H7 (cell line): ENCODE measurements around the gene OTUD1. TPM values are rescaled to one million over a fixed set of nuclear protein-coding genes. Genes with fewer than 3 reads are reported as not detected.
"Not testable (repeated sequence)": the region's sequence is repeated elsewhere in the genome, so short reads cannot be mapped to it uniquely, and the experiment has no call there.

Experiments
- DNase-seq: peaks from one replicate; pipeline ENCODE4 v3.0.0; 2012
- H3K27me3 ChIP-seq: 2 replicates; pipeline ENCODE4 v1.6.0; 2011; ENCODE audit warnings: mild to moderate bottlenecking, low read length; ENCODE audit not compliant: control insufficient read depth, insufficient read depth
- H3K36me3 ChIP-seq: replicated peaks from 2 replicates; pipeline ENCODE4 v1.5.1; 2011; ENCODE audit warnings: low read length; ENCODE audit not compliant: control insufficient read depth, insufficient read depth
- H3K4me3 ChIP-seq: 2 replicates; pipeline ENCODE4 v1.5.1; 2011; ENCODE audit warnings: low read depth, mild to moderate bottlenecking, control low read depth, low read length, moderate library complexity; ENCODE audit not compliant: insufficient read depth
- total RNA-seq: library from RNA; depleted of rRNA; stranded (reverse); fragments of >200 nt; shearing (Covaris generic); gene quantifications from 2 replicates; pipeline ENCODE4 v1.2.3, GENCODE V29; 2014; rRNA removed

Gene OTUD1, protein sequence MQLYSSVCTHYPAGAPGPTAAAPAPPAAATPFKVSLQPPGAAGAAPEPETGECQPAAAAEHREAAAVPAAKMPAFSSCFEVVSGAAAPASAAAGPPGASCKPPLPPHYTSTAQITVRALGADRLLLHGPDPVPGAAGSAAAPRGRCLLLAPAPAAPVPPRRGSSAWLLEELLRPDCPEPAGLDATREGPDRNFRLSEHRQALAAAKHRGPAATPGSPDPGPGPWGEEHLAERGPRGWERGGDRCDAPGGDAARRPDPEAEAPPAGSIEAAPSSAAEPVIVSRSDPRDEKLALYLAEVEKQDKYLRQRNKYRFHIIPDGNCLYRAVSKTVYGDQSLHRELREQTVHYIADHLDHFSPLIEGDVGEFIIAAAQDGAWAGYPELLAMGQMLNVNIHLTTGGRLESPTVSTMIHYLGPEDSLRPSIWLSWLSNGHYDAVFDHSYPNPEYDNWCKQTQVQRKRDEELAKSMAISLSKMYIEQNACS
- 3.1 and 6.2 TPM in 2 replicates for total RNA-seq

DNA sequence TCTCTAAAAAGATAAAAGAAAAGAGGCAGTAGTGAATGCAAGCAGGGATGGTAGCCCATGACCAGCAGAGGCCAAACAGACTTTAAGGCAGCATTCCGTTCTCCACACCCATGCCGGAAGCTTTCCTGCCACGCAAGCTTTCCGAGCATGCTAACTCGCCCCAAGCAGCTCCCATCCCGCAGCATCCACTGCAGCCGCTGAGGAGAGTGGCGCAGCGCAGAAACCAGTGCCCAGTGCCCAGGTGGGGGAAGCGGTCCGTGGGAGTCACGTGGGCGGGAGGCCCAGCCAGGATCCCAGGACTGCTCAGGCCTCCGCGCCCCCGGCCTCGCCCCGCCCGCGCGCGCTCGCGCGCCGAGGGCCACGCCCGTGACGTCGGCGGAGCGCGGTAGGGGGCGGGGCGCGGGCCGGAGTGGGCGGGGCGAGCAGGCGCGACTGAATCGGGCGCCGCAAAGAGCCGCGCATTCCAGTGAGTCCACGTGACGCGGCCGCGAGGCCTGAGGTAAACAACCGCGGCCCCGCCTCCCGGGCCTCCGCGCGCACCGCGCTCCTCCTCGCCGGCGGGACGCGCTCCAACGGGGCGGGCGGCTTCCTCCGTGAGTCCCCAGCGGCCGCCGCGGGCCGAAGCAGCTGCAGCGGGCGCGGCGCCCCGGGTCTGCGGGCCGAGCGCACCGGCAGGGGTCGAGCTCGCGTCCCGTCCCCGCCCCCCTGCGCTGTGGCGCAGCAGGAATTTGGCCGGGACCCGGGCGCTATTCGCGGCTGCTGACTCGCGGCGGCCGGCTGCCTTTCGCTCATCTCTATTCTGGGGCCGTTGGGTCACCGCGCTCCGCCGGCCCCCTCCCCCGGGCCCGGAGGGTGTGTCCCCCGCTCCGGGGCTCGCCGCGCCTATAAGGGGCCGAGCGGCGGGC, at the start of gene OTUD1:
Gene OTUD1, plus strand, starts transcription at position 529 of the 905 bp plus-strand sequence. CDS start 383 bp downstream, outside the sequence.
- Histone ChIP-seq H3K36me3 (no peaks in the 10 kb centered on the region), H3K27me3 (peaks cover 9% of the 10 kb centered on the region), H3K4me3 (peak within 1 kb of the TSS; percentile 74)

GRCh38 chr10:23390408-23390807, 48.5 kb upstream of the OTUD1 start:
- not testable (repeated sequence) for DNase-seq, H3K36me3 ChIP-seq, H3K27me3 ChIP-seq, H3K4me3 ChIP-seq

More for the DNA sequence above, at the start of gene OTUD1:
- peak; percentile 94 for DNase-seq

DNA sequence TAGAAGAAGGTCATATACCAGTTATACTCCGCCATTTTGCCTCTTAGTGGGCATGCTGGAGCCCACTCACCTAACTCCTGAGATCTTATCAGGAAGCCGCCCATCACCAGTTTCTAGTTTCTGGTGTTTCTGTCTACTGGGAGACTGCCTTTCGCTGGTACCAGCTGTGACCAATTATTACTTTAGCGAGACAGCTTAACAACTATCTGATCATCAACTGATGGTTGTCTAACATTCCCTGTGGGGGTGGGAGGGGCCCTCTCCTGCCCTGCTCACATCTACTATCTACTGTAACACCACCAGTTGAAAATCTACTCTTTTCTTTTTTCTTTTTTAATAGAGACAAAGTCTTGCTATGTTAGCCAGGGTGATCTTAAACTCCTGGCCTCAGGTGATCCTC, 48.1 kb upstream of the OTUD1 start:
- no peak overlapping the region for H3K4me3 ChIP-seq
- no peak for DNase-seq
- H3K27me3 ChIP-seq, result no peaks in the 10 kb centered on the region
- no peaks in the 10 kb centered on the region for H3K36me3 ChIP-seq

- Histone ChIP-seq H3K4me3 (no peak overlapping the region), H3K27me3 (no peaks in the 10 kb centered on the region), H3K36me3 (no peaks in the 10 kb centered on the region)
- no peak for DNase-seq
Measured at GRCh38 chr10:23391821-23392220, 47.1 kb upstream of the OTUD1 start.

DNA sequence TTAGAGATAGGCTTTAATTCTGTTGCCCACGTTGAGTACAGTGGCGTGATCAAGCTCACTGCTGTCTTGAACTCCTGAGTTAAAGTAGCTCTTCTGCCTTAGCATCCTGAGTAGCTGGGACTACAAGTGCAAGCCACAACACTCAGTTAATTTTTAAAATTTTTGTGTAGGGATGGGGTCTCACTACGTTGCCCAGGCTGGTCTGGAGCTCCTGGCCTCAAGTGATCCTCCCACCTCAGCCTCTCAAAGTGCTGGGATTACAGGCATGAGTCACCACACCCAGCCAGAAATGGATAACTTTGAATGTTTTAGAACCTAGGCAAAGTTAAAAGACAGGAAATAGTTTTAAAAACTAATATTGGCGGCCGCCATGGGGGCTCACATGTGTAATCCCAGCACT, 43.9 kb upstream of the OTUD1 start:
- no peak overlapping the region for H3K4me3 ChIP-seq
- no peaks in the 10 kb centered on the region for H3K36me3 ChIP-seq
- DNase-seq, result no peak
- no peaks in the 10 kb centered on the region for H3K27me3 ChIP-seq

DNA sequence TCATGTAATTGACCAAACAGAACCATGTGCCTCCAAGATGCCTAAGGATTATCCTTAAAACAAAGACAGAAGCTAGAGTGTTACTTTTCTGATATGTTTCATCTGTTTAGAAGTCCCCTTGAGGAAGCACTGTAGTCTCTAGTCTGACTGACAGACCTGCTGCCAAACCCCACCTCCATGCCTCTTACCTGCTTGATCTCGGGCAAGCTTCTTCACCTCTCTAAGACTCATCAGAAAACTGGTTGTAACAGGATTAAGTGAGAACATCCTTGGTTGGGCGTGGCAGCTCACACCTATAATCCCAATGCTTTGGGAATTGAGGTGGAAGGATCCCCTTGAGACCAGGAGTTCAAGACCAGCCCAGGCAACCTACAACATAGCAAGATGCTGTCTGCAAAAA, 42.2 kb upstream of the OTUD1 start:
- Histone ChIP-seq H3K4me3 (no peak overlapping the region), H3K36me3 (no peaks in the 10 kb centered on the region), H3K27me3 (no peaks in the 10 kb centered on the region)
- DNase-seq, result no peak

- Histone ChIP-seq H3K36me3 (no peaks in the 10 kb centered on the region), H3K4me3 (no peak overlapping the region), H3K27me3 (no peaks in the 10 kb centered on the region)
- no peak for DNase-seq
Measured at GRCh38 chr10:23399701-23400144, 39.2 kb upstream of the OTUD1 start.

- no peak for DNase-seq
- Histone ChIP-seq H3K36me3 (no peaks in the 10 kb centered on the region), H3K4me3 (no peak overlapping the region), H3K27me3 (no peaks in the 10 kb centered on the region)
Measured at GRCh38 chr10:23402856-23403255, 36.0 kb upstream of the OTUD1 start.

DNA sequence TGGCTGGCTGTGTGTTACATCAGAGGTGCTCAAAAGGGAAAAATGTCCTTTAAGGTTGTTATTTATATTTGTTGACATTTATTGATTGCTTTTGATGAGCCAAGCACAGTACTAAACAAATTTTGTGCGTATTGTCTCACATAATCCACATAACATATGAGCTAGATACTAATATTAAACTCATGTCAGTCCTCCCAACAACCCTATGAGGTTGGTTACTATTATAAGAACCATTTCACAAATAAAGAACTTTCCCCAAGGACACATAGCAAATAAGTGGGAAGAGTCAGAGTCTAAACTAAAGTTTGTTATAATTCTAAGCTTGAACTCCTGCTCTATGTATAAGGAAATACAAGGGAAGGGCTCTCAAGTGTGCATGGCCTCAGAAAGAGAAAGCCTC, 35.6 kb upstream of the OTUD1 start:
- Histone ChIP-seq H3K27me3 (no peaks in the 10 kb centered on the region), H3K36me3 (no peaks in the 10 kb centered on the region), H3K4me3 (no peak overlapping the region)
- DNase-seq, result no peak

DNA sequence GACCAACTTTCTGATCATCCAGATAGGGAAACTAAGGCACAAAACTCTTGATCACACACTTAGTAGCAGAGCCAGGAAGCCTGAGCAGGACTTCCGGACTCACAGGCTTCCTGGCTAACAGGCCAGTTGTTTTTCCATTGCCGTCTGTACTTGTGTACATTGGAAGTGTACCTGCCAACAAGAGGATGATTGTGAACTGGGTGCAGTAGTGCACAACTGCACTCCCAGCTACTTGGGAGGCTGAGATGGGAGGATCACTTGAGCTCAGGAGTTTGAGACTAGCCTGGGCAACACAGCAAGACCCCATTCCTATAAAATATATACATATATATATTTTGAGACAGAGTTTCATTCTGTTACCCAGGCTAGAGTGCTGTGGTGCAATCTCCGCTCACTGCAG, 35.2 kb upstream of the OTUD1 start:
- H3K27me3 ChIP-seq, result no peaks in the 10 kb centered on the region

DNA sequence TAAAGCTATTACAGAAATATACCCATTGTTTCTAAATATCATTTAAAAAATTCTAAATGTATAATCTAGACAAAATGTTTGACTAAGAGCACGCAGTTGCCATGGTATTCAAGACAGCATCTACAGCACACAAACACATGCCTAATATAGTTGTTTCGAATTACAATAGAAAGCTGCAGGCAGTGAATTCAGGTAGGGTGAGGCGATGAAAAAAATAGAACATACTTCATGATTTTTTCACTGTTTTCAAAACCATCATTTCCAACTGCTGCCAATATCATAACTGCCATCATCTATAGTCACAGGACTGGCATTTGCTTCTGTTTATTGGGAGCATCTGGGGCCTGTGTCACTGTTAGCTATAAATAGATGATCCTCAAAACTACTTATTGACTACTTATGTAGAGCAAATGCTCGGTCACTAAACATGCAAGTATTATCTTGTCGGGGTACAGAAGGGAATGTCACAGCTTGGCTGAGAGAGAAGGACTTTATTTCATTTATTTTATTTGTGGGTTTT, 34.4 kb upstream of the OTUD1 start:
- DNase-seq, result no peak
- no peaks in the 10 kb centered on the region for H3K36me3 ChIP-seq
- no peaks in the 10 kb centered on the region for H3K27me3 ChIP-seq
- no peak overlapping the region for H3K4me3 ChIP-seq

More for the DNA sequence above, 35.2 kb upstream of the OTUD1 start:
- H3K4me3 ChIP-seq, result no peak overlapping the region
- no peaks in the 10 kb centered on the region for H3K36me3 ChIP-seq
- no peak for DNase-seq

- Histone ChIP-seq H3K27me3 (no peaks in the 10 kb centered on the region), H3K4me3 (no peak overlapping the region), H3K36me3 (no peaks in the 10 kb centered on the region)
- no peak for DNase-seq
Measured at GRCh38 chr10:23405540-23405939, 33.3 kb upstream of the OTUD1 start.

GRCh38 chr10:23406409-23406808, 32.5 kb upstream of the OTUD1 start:
- Histone ChIP-seq H3K4me3 (no peak overlapping the region), H3K27me3 (no peaks in the 10 kb centered on the region), H3K36me3 (no peaks in the 10 kb centered on the region)
- no peak for DNase-seq

- Histone ChIP-seq H3K27me3 (no peaks in the 10 kb centered on the region), H3K36me3 (no peaks in the 10 kb centered on the region), H3K4me3 (no peak overlapping the region)
- DNase-seq, result no peak
Measured at GRCh38 chr10:23408330-23408976, 30.4 kb upstream of the OTUD1 start.
